GM13977 (cell line): ENCODE data around the gene KCNJ5.

Source experiments
- DNase-seq: peaks from one replicate; pipeline ENCODE4 v3.0.0; 2012; ENCODE audit warnings: low spot score
- in situ Hi-C: fragments of 300-500 bp; cut with MboI; formaldehyde crosslinking; loops from one replicate; pipeline ENCODE4 v1.12.0; 2022; ENCODE audit warnings: low sequenced_read_pairs, low pct_unique_long_range_greater_than_20kb, mixed read lengths, inconsistent platforms; ENCODE audit not compliant: unreplicated experiment
- TF ChIP-seq, protein P1 (sequence below): IDR thresholded peaks from 2 replicates; pipeline ENCODE4 v1.5.1; 2012; ENCODE audit warnings: mild to moderate bottlenecking, control low read depth; ENCODE audit not compliant: insufficient read depth; ENCODE audit errors: extremely low read depth, missing control alignments

KCNJ5 gene

DNA sequence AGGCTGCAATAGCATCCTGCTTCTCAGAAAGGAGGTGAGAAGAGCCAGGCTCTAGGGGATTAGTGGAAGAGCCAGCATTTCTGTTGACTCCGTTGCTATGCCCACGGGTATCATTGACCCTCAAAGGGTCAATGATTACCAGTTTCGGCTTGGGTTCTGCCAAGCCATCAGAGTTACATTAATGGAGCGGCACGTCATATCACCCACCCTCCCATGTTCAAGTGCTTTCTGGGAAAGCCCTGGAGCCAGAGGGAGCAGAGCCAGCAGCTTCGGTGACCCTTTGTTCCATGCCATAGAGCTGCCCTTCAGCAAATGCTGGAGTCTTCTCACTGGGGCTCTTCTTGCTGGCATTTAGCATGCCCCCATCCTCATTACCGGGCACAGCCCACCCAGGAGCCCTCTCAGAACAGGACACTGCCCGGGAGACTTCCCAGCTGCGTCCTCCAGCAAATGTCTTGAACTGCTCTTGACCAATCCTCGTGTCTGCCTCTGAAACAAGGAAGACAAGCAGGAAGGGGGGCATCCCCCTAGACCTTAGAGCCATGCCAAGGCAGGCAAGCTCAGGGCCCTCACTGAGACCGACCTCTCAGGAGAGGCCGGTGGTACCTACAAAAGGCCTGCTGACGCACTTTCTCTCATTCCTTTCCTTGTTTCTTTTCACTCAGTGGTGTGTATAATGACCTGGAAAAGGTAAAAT, 38.7 kb upstream of the KCNJ5 start:
- DNase-seq, result no peak
- TF ChIP-seq, protein P1, sequence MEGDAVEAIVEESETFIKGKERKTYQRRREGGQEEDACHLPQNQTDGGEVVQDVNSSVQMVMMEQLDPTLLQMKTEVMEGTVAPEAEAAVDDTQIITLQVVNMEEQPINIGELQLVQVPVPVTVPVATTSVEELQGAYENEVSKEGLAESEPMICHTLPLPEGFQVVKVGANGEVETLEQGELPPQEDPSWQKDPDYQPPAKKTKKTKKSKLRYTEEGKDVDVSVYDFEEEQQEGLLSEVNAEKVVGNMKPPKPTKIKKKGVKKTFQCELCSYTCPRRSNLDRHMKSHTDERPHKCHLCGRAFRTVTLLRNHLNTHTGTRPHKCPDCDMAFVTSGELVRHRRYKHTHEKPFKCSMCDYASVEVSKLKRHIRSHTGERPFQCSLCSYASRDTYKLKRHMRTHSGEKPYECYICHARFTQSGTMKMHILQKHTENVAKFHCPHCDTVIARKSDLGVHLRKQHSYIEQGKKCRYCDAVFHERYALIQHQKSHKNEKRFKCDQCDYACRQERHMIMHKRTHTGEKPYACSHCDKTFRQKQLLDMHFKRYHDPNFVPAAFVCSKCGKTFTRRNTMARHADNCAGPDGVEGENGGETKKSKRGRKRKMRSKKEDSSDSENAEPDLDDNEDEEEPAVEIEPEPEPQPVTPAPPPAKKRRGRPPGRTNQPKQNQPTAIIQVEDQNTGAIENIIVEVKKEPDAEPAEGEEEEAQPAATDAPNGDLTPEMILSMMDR, result no peak
- in situ Hi-C loops, result loop anchor here (10.0 kb wide), 1 partner anchor 678 kb away; no protein-coding TSS in a partner anchor

DNA sequence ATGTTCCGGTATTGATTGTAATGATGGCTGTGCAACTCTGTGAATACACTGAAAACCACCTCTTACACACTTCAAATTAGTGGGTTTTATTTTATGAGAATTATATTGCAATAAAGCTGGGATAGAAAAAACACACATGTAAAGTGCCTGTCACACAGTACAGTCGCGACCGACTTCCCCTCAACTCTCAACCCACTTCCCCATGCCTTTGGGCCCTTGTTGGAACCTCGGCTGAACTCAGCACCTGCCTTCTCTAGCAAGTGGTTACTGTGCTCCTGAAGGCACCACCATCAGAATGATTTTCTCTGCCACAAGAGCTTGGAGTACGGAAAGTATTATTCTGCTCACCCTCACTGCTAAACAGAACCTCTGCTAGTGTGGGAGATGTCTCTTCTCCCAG, 37.6 kb upstream of the KCNJ5 start:
- in situ Hi-C loops, result loop anchor here (10.0 kb wide), 1 partner anchor 679 kb away; no protein-coding TSS in a partner anchor

DNA sequence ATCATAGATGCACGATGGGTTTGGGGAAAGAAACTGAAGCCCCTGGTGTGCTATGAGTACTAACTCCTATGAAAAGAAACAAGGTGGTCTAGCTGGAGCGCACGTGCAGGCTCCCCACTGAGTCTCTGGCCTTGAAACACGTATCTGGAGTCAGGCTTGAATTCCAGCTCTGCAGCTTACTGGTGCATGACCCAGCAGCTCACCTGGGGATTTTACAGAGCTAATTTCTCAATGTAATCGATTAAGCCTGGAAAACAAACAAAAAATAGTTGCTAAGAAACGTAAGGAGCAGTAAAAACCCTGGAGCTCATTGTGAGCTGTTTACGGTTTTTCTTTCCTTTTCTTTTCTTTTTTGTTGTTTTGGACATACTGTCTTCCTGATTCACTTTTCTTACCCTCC, 36.3 kb upstream of the KCNJ5 start:
- in situ Hi-C loops, result loop anchor here (10.0 kb wide), 1 partner anchor 680 kb away; no protein-coding TSS in a partner anchor
- TF ChIP-seq, protein P1, result no peak
- DNase-seq, result no peak

More for the DNA sequence above, 37.6 kb upstream of the KCNJ5 start:
- no peak for DNase-seq
- TF ChIP-seq, protein P1, result no peak

DNA sequence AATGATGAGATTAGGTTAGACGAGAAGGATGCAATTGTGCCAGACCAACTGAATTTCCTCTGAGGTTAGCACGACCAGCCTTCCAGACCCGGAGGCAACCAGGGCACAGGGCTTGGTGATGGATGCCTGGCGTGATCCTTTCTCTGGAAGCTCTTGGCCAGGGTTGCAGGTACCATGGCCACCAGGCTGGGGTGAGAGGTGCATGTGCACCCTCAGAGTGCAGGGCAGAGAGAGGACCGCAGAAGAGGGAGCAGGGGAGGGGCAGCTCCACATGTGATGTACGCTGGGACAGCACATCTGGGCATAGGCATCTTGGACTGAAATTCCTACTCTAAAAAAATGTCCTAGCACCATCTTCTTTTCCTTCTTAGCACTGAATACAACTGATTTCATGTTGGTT, 34.9 kb upstream of the KCNJ5 start:
- DNase-seq, result no peak
- in situ Hi-C loops, result loop anchor here (10.0 kb wide), 1 partner anchor 681 kb away; no protein-coding TSS in a partner anchor
- TF ChIP-seq, protein P1, result no peak

DNA sequence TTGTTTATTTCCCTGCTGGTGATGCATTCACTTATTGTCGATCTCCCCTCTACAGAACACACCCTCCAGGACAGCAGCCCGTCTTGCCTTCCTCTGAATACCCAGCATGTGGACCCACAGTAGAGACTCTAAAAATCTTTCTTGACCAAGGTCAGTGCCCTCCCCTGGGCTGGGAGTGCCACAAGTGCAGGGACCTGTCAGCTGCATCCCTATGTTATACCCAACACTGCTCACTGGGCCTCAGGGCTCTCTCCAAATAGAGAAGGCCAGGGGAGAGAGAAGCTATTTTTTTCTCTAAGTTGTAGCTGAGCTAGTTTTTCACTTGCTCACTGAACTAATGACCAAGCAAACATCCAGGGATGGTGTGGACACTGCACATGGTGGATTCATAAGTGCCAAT, 33.8 kb upstream of the KCNJ5 start:
- DNase-seq, result no peak
- in situ Hi-C loops, result loop anchor here (10.0 kb wide), 1 partner anchor 683 kb away; no protein-coding TSS in a partner anchor
- TF ChIP-seq, protein P1, result no peak

DNA sequence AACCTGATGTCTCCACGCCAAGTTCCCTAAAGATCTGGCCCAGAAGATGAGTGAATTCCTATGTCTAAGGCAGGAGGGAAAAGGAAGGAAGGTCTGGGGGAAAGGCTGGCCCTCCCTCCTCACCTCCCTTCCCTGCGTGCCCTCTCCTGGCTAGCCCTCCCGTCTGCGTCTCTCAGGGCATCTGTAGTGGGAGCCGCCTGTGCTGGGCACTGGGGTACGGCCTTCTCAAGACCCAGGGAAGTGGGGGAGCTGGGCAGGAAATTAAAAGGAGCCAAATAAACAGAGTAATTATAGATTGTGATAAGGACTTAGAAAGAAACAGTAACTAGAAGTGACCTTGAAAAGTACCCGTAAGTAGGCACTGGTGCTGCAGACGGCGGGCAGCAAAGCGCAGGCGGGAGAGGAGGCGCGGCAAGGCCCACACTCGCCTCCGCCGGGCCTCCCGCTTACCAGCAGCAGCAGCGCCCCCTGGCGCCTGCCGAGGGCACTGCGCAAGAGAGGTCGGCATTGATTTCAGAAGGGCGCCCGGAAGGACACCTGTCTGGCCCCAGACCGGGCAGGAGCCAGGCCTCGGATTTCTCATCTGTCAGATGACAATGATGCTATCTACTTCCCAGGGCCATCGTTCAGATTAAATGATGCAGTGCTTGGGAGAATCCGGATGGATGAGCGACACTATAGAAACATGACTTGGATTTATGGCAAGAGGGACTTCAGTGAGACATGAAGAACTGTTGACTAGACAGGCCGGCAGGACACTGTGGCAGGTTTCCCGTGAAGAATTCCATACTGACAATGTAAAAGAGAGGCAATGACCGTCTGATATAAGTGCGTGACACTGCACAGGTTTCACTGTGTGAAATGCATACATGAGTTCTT, 31.4 kb upstream of the KCNJ5 start:
- DNase-seq, result peak; percentile 83
- in situ Hi-C loops, result loop anchor here (10.0 kb wide), 1 partner anchor 685 kb away; no protein-coding TSS in a partner anchor
- TF ChIP-seq, protein P1, result peak; percentile 98
